ENCODE results near the gene CEP68.

The CEP68 gene

GRCh38 chr2:65037178-65037577 is 19.0 kb upstream of the CEP68 start:
- TF ChIP-seq CTCF (IDR thresholded peaks at IDR 0.05; ENCODE audit: extremely low read depth, insufficient read depth, missing control alignments) = no peak
- DNase-seq (ENCODE audit: low spot score) = no peak
- in situ Hi-C loops (cut with MboI; ENCODE audit: low pct_unique_long_range_greater_than_20kb, low sequenced_read_pairs, unreplicated experiment) = loop anchor here (25.0 kb wide), 3 partner anchors 125 to 700 kb away; no protein-coding TSS in a partner anchor

- no peak for DNase-seq (ENCODE audit: low spot score)
- in situ Hi-C loops (cut with MboI; ENCODE audit: low pct_unique_long_range_greater_than_20kb, low sequenced_read_pairs, unreplicated experiment) = loop anchor here (25.0 kb wide), 3 partner anchors 127 to 702 kb away; no protein-coding TSS in a partner anchor
- no peak for TF ChIP-seq CTCF (IDR thresholded peaks at IDR 0.05; ENCODE audit: extremely low read depth, insufficient read depth, missing control alignments)
Measured at GRCh38 chr2:65039640-65040039, 16.6 kb upstream of the CEP68 start.

GRCh38 chr2:65040400-65041261 is 15.6 kb upstream of the CEP68 start:
- in situ Hi-C loops (cut with MboI; ENCODE audit: low pct_unique_long_range_greater_than_20kb, low sequenced_read_pairs, unreplicated experiment) = loop anchor here (25.0 kb wide), 3 partner anchors 128 to 703 kb away; no protein-coding TSS in a partner anchor
- TF ChIP-seq CTCF (IDR thresholded peaks at IDR 0.05; ENCODE audit: extremely low read depth, insufficient read depth, missing control alignments) = peak; percentile 85
- peak; percentile 64 for DNase-seq (ENCODE audit: low spot score)

GRCh38 chr2:65043001-65043400 is 13.2 kb upstream of the CEP68 start:
- in situ Hi-C loops (cut with MboI; ENCODE audit: low pct_unique_long_range_greater_than_20kb, low sequenced_read_pairs, unreplicated experiment) = loop anchor here (25.0 kb wide), 3 partner anchors 131 to 706 kb away; no protein-coding TSS in a partner anchor
- no peak for DNase-seq (ENCODE audit: low spot score)
- no peak for TF ChIP-seq CTCF (IDR thresholded peaks at IDR 0.05; ENCODE audit: extremely low read depth, insufficient read depth, missing control alignments)

- no peak for TF ChIP-seq CTCF (IDR thresholded peaks at IDR 0.05; ENCODE audit: extremely low read depth, insufficient read depth, missing control alignments)
- in situ Hi-C loops (cut with MboI; ENCODE audit: low pct_unique_long_range_greater_than_20kb, low sequenced_read_pairs, unreplicated experiment) = loop anchor here (25.0 kb wide), 3 partner anchors 132 to 707 kb away; no protein-coding TSS in a partner anchor
- DNase-seq (ENCODE audit: low spot score) = no peak
Measured at GRCh38 chr2:65044097-65044735, 12.0 kb upstream of the CEP68 start.

- DNase-seq (ENCODE audit: low spot score) = no peak
- in situ Hi-C loops (cut with MboI; ENCODE audit: low pct_unique_long_range_greater_than_20kb, low sequenced_read_pairs, unreplicated experiment) = loop anchor here (25.0 kb wide), 3 partner anchors 133 to 708 kb away; no protein-coding TSS in a partner anchor
- TF ChIP-seq CTCF (IDR thresholded peaks at IDR 0.05; ENCODE audit: extremely low read depth, insufficient read depth, missing control alignments) = no peak
Measured at GRCh38 chr2:65045651-65046050, 10.6 kb upstream of the CEP68 start.
